ENCODE measurements around the gene MDGA2.

MDGA2 gene

GRCh38 chr14:47353186-47353585 lies 322.2 kb downstream of the MDGA2 start:
- H3K27ac ChIP-seq, result no peak overlapping the region
- TF ChIP-seq, protein P1, sequence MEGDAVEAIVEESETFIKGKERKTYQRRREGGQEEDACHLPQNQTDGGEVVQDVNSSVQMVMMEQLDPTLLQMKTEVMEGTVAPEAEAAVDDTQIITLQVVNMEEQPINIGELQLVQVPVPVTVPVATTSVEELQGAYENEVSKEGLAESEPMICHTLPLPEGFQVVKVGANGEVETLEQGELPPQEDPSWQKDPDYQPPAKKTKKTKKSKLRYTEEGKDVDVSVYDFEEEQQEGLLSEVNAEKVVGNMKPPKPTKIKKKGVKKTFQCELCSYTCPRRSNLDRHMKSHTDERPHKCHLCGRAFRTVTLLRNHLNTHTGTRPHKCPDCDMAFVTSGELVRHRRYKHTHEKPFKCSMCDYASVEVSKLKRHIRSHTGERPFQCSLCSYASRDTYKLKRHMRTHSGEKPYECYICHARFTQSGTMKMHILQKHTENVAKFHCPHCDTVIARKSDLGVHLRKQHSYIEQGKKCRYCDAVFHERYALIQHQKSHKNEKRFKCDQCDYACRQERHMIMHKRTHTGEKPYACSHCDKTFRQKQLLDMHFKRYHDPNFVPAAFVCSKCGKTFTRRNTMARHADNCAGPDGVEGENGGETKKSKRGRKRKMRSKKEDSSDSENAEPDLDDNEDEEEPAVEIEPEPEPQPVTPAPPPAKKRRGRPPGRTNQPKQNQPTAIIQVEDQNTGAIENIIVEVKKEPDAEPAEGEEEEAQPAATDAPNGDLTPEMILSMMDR (conservative IDR thresholded peaks at IDR 0.05), result no peak
- TF ChIP-seq ZFX (IDR thresholded peaks at IDR 0.05), result no peak

DNA sequence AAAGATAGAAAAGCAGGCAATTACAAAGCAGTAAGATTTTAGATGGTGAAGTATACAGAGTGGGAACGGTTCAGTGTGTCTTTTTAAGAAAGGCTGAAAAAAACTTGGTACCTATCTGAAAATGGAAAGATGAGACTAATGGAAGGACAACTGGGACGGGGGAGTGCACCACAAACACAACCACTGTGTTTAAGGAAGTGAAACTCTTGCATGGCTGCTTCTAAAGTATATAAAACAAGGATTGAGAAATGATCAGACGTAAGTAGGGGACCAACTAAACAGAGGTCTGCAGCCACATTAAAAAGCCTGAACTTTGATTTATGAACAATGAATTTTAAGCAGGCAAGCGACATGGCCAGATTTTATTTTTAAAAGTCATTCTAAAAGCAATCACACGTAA lies 328.6 kb downstream of the MDGA2 start:
- H3K27ac ChIP-seq, result no peak overlapping the region
- no peak for TF ChIP-seq ZFX (IDR thresholded peaks at IDR 0.05)
- TF ChIP-seq, protein P1 (conservative IDR thresholded peaks at IDR 0.05), result no peak

DNA sequence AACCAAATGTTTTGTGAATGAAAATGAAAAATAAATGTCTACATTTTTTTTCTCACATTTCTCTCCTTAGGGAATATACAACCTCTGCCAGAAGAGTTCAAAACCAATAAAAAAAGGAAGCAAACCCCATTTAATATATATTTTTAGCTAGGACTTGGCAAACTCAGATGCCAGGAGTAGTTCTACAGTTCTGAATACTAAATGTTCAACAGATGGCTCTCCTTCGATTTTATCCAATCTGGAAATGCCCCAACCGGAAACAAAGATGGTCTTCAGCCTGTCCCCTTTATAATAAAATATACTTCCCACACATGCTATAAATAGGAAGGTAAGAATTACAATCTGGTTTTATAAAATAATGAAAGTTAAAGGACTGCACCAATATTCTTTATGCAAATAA lies 330.4 kb downstream of the MDGA2 start:
- TF ChIP-seq, protein P1 (conservative IDR thresholded peaks at IDR 0.05), result no peak
- TF ChIP-seq ZFX (IDR thresholded peaks at IDR 0.05), result no peak

GRCh38 chr14:47332939-47333338 lies 342.5 kb downstream of the MDGA2 start:
- H3K27ac ChIP-seq, result no peak overlapping the region
- TF ChIP-seq, protein P1 (conservative IDR thresholded peaks at IDR 0.05), result peak; percentile 59
- TF ChIP-seq ZFX (IDR thresholded peaks at IDR 0.05), result no peak

More for the DNA sequence above, 330.4 kb downstream of the MDGA2 start:
- no peak overlapping the region for H3K27ac ChIP-seq

DNA sequence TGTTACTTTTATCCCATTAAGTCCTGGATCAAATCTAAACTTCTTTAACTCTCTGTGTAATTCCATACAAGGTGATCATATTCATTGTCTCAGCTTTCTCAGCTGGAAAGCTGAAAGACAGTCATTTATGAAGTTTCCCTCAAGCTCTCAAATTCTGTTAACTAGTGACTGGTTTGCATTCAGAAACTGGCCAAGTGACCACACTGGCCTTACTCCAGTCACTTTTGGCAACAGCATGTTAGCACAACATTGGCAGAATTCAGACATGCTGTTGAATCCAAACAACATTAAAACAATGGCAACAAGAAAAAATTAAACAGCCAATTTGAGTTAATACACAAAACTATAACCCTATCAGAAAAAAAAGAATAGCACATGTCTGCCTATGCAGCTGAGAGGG lies 343.3 kb downstream of the MDGA2 start:
- no peak overlapping the region for H3K27ac ChIP-seq
- TF ChIP-seq, protein P1 (conservative IDR thresholded peaks at IDR 0.05), result no peak
- TF ChIP-seq ZFX (IDR thresholded peaks at IDR 0.05), result no peak

DNA sequence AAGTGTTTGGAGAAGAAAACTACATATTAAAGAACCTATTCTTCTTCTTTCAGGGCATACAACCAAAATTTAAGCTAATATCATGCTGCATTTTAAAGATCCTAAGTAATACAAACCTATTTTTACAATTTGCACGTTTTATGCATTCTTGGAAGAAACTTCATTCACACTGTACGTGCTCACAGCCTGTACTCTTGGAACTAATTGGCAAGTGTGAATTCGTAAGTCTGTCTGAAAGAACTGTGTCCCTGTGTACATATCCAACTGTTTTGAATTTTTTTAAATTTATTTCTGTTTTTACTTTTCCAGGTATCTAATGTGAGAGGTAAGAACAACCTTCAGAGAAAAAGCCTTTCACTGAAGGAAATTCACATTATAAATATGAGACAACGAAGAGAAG lies 347.0 kb downstream of the MDGA2 start:
- no peak overlapping the region for H3K27ac ChIP-seq
- TF ChIP-seq ZFX (IDR thresholded peaks at IDR 0.05), result no peak
- TF ChIP-seq, protein P1 (conservative IDR thresholded peaks at IDR 0.05), result no peak

DNA sequence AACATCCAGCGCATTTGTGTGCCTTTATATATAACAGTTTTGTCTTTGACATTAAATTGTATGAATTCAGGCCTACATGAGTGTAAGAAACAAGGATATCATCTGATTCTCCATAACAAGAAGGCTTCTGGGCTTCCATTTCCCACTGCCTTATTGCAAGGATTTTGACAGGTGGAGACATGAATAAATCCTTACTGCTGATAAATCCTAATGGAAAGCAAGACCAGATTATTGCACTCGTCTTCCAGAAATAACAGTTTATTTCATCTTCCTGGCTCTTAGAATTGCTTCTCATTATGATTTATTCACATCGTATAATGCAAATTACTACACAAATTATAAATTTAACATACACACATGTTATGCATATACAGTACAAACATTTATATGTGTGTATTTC lies 348.1 kb downstream of the MDGA2 start:
- no peak overlapping the region for H3K27ac ChIP-seq
- TF ChIP-seq ZFX (IDR thresholded peaks at IDR 0.05), result no peak
- TF ChIP-seq, protein P1 (conservative IDR thresholded peaks at IDR 0.05), result no peak

Measured in C4-2B (cell line).